Stimulated activated naive B cell treated with anti-CD40 and anti-IgM and Interleukin-4, amounts not matched to agents 10 μg/mL and 1 μg/mL and 100 μg/mL, for 72 hours (primary cell): ENCODE measurements around the gene OR10G7.
A peak's percentile ranks its signal among the peaks of the same experiment; 100 is the strongest.
"Not testable (repeated sequence)": the region's sequence is repeated elsewhere in the genome, so short reads cannot be mapped to it uniquely, and the experiment has no call there.

Experiments used
- ATAC-seq, 2 donors: fragments of 150-1000 bp; cut with Tn5 transposase; replicated peaks; 2 replicates each; pipeline ENCODE4 v1.10.0; 2021; ENCODE audit warnings: moderate library complexity in 1 of 2
- DNase-seq: peaks from one replicate; pipeline ENCODE4 v3.0.0; 2021
- H3K27ac Mint-ChIP-seq: one replicate; pipeline ENCODE4 v1.8.0; 2022; ENCODE audit warnings: mild to moderate bottlenecking, mixed read lengths
- H3K27me3 Mint-ChIP-seq, 2 donors: one replicate each; pipeline ENCODE4 v1.8.0; 2022; ENCODE audit warnings: mixed read lengths in 2 of 2
- H3K36me3 Mint-ChIP-seq, 2 donors: one replicate each; pipeline ENCODE4 v1.8.0; 2022; ENCODE audit warnings: mixed read lengths in 2 of 2, mild to moderate bottlenecking in 1 of 2
- H3K4me1 Mint-ChIP-seq, 2 donors: one replicate each; pipeline ENCODE4 v1.8.0; 2022; ENCODE audit warnings: mixed read lengths in 2 of 2, mild to moderate bottlenecking in 1 of 2
- H3K4me3 Mint-ChIP-seq, 2 donors: one replicate each; pipeline ENCODE4 v1.8.0; 2022; ENCODE audit warnings: mild to moderate bottlenecking in 2 of 2, mixed read lengths in 2 of 2, moderate library complexity in 1 of 2
- H3K9me3 Mint-ChIP-seq, 2 donors: one replicate each; pipeline ENCODE4 v1.8.0; 2022; ENCODE audit warnings: mixed read lengths in 2 of 2, mild to moderate bottlenecking in 1 of 2

Gene OR10G7

GRCh38 chr11:124071623-124071948 lies 30.5 kb upstream of the OR10G7 start:
- H3K36me3 Mint-ChIP-seq: no peaks in the 10 kb centered on the region
- no peak for DNase-seq
- H3K4me3 Mint-ChIP-seq: peak overlapping the region in 1 of 2 donors; percentile 65
- ATAC-seq: no peak
- H3K27ac Mint-ChIP-seq: no peak overlapping the region
- H3K9me3 Mint-ChIP-seq: no peaks in the 10 kb centered on the region
- peaks cover 38 to 61% of the 10 kb centered on the region in 2 donors for H3K27me3 Mint-ChIP-seq
- H3K4me1 Mint-ChIP-seq: peaks cover 15 to 44% of the 10 kb centered on the region in 2 donors

- peak; percentile 93 to 95 for ATAC-seq
- Mint-ChIP-seq H3K4me3 (peak overlapping the region; percentile 46 to 65), H3K27me3 (peaks cover 38 to 61% of the 10 kb centered on the region in 2 donors), H3K4me1 (peaks cover 12 to 39% of the 10 kb centered on the region in 2 donors), H3K27ac (peak overlapping the region; percentile 85), H3K9me3 (no peaks in the 10 kb centered on the region), H3K36me3 (no peaks in the 10 kb centered on the region)
- peak; percentile 28 for DNase-seq
These were observed 29.9 kb upstream of the OR10G7 start for GRCh38 chr11:124070915-124071622.

- Mint-ChIP-seq H3K36me3 (no peaks in the 10 kb centered on the region), H3K27me3 (peaks cover 38 to 49% of the 10 kb centered on the region in 2 donors)
These were observed 28.6 kb upstream of the OR10G7 start for GRCh38 chr11:124069429-124070401.

GRCh38 chr11:124068601-124069110 lies 27.5 kb upstream of the OR10G7 start:
- Mint-ChIP-seq H3K4me3 (no peak overlapping the region), H3K36me3 (no peaks in the 10 kb centered on the region), H3K9me3 (peaks cover 0 to 4% of the 10 kb centered on the region in 2 donors), H3K4me1 (peaks cover 12 to 32% of the 10 kb centered on the region in 2 donors), H3K27ac (no peak overlapping the region), H3K27me3 (peaks cover 35 to 46% of the 10 kb centered on the region in 2 donors)
- ATAC-seq (no peak), DNase-seq (no peak)

More at GRCh38 chr11:124069429-124070401, 28.6 kb upstream of the OR10G7 start:
- H3K9me3 Mint-ChIP-seq: no peaks in the 10 kb centered on the region
- peak; percentile 36 for DNase-seq
- peak overlapping the region; percentile 20 for H3K27ac Mint-ChIP-seq
- peak overlapping the region; percentile 49 to 63 for H3K4me3 Mint-ChIP-seq
- ATAC-seq: peak; percentile 77 to 79
- H3K4me1 Mint-ChIP-seq: peaks cover 12 to 32% of the 10 kb centered on the region in 2 donors

- ATAC-seq: no peak
- Mint-ChIP-seq H3K27ac (no peak overlapping the region), H3K36me3 (no peaks in the 10 kb centered on the region), H3K4me3 (no peak overlapping the region), H3K9me3 (no peaks in the 10 kb centered on the region), H3K4me1 (no peaks in the 10 kb centered on the region), H3K27me3 (peaks cover 0 to 11% of the 10 kb centered on the region in 2 donors)
- DNase-seq: no peak
These were observed 11.8 kb upstream of the OR10G7 start for GRCh38 chr11:124052966-124053365.

- DNase-seq (no peak), ATAC-seq (no peak)
- H3K9me3 Mint-ChIP-seq: no peaks in the 10 kb centered on the region
- H3K4me3 Mint-ChIP-seq: no peak overlapping the region
- no peak overlapping the region for H3K27ac Mint-ChIP-seq
- H3K4me1 Mint-ChIP-seq: no peaks in the 10 kb centered on the region
- H3K36me3 Mint-ChIP-seq: no peaks in the 10 kb centered on the region
- peaks cover 0 to 11% of the 10 kb centered on the region in 2 donors for H3K27me3 Mint-ChIP-seq
These were observed 9.6 kb upstream of the OR10G7 start for GRCh38 chr11:124050748-124051147.

GRCh38 chr11:124043420-124043819 lies 2.3 kb upstream of the OR10G7 start:
- Mint-ChIP-seq H3K9me3 (no peaks in the 10 kb centered on the region), H3K4me1 (no peaks in the 10 kb centered on the region), H3K4me3 (no peak overlapping the region), H3K27me3 (peaks cover 0 to 2% of the 10 kb centered on the region in 2 donors), H3K36me3 (no peaks in the 10 kb centered on the region), H3K27ac (no peak overlapping the region)
- DNase-seq: no peak
- no peak for ATAC-seq

- H3K36me3 Mint-ChIP-seq: no peaks in the 10 kb centered on the region
- no peaks in the 10 kb centered on the region for H3K9me3 Mint-ChIP-seq
- DNase-seq (no peak), ATAC-seq (no peak)
- no peaks in the 10 kb centered on the region for H3K4me1 Mint-ChIP-seq
- H3K4me3 Mint-ChIP-seq: no peak overlapping the region
- peaks cover 0 to 7% of the 10 kb centered on the region in 2 donors for H3K27me3 Mint-ChIP-seq
- no peak overlapping the region for H3K27ac Mint-ChIP-seq
These were observed 1.6 kb downstream of the OR10G7 start for GRCh38 chr11:124039557-124039956.

GRCh38 chr11:124036666-124037065 lies 4.5 kb downstream of the OR10G7 start:
- DNase-seq: no peak
- Mint-ChIP-seq H3K36me3 (no peaks in the 10 kb centered on the region), H3K27ac (no peak overlapping the region), H3K4me3 (no peak overlapping the region), H3K9me3 (no peaks in the 10 kb centered on the region), H3K27me3 (peaks cover 0 to 7% of the 10 kb centered on the region in 2 donors), H3K4me1 (no peaks in the 10 kb centered on the region)
- no peak for ATAC-seq

GRCh38 chr11:124026498-124026897 lies 14.6 kb downstream of the OR10G7 start, which contains the start of gene OR10G8:
TSS of gene OR10G8 (plus strand) at chr11:124026798. CDS start at chr11:124029623, 2,825 bp downstream.
- Mint-ChIP-seq H3K9me3 (peaks cover 0 to 1% of the 10 kb centered on the region in 2 donors), H3K4me3 (no peak within 1 kb of the TSS), H3K27ac (no peak within 1 kb of the TSS), H3K4me1 (no peaks in the 10 kb centered on the region), H3K36me3 (no peaks in the 10 kb centered on the region), H3K27me3 (no peaks in the 10 kb centered on the region)
- no peak for ATAC-seq
- no peak for DNase-seq

- H3K27me3 Mint-ChIP-seq, H3K27ac Mint-ChIP-seq, H3K36me3 Mint-ChIP-seq, ATAC-seq, H3K4me1 Mint-ChIP-seq, DNase-seq, H3K4me3 Mint-ChIP-seq, H3K9me3 Mint-ChIP-seq: not testable (repeated sequence)
These were observed 25.3 kb downstream of the OR10G7 start for GRCh38 chr11:124015837-124016236.

GRCh38 chr11:124012697-124013096 lies 28.4 kb downstream of the OR10G7 start, which contains the start of gene OR10G4:
TSS of gene OR10G4 (plus strand) at chr11:124012997. CDS start at chr11:124015575, 2,578 bp downstream.
- H3K4me1 Mint-ChIP-seq: no peaks in the 10 kb centered on the region
- ATAC-seq (no peak), DNase-seq (no peak)
- no peaks in the 10 kb centered on the region for H3K9me3 Mint-ChIP-seq
- no peak within 1 kb of the TSS for H3K27ac Mint-ChIP-seq
- no peaks in the 10 kb centered on the region for H3K27me3 Mint-ChIP-seq
- H3K4me3 Mint-ChIP-seq: no peak within 1 kb of the TSS
- no peaks in the 10 kb centered on the region for H3K36me3 Mint-ChIP-seq

GRCh38 chr11:123995119-123995518 lies 46.0 kb downstream of the OR10G7 start, which contains the start of gene OR10G6:
TSS of gene OR10G6 (minus strand) at chr11:123995161. CDS start at chr11:123995161, 0 bp downstream.
- Mint-ChIP-seq H3K4me1 (no peaks in the 10 kb centered on the region), H3K27me3 (no peaks in the 10 kb centered on the region), H3K9me3 (no peaks in the 10 kb centered on the region), H3K36me3 (no peaks in the 10 kb centered on the region), H3K27ac (no peak within 1 kb of the TSS), H3K4me3 (no peak within 1 kb of the TSS)
- DNase-seq (no peak), ATAC-seq (no peak)
